ENCODE measurements around the gene BMF.

The BMF gene

DNA sequence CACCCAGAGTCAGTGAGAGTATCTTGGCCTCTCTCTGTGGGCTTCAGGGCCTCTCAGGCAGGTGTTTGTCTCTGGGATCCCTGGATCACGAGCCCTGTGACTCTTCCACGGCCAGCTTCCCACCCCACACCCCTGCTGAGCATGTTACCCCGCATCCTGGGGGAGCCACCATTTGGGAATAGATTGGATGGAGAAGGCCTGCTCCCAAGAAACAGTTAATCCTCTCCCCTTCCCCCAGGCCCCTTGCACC is 54.1 kb downstream of the BMF start:
- H3K4me3 ChIP-seq (IDR thresholded peaks at IDR 0.05; ENCODE audit: insufficient read depth, low read depth, low read length): no peak overlapping the region
- H3K27me3 ChIP-seq (ENCODE audit: insufficient read depth, low read depth): no peaks in the 10 kb centered on the region
- H3K79me2 ChIP-seq (ENCODE audit: insufficient read depth, low read depth): no peaks in the 10 kb centered on the region
- peaks cover 94% of the 10 kb centered on the region for H3K4me1 ChIP-seq (ENCODE audit: low read depth, poor library complexity, severe bottlenecking)
- H3K27ac ChIP-seq: peak overlapping the region; percentile 97
- no peaks in the 10 kb centered on the region for H3K36me3 ChIP-seq (ENCODE audit: insufficient read depth)
- peak overlapping the region; percentile 74 for H3K4me2 ChIP-seq
- peak overlapping the region; percentile 49; the same call in 1 of the 2 replicates for H2AFZ ChIP-seq (ENCODE audit: low read depth)
- H4K20me1 ChIP-seq (ENCODE audit: insufficient read depth): no peaks in the 10 kb centered on the region
- H3K9ac ChIP-seq: peak overlapping the region; percentile 63; the same call in 1 of the 2 replicates
- TF ChIP-seq, protein P1, sequence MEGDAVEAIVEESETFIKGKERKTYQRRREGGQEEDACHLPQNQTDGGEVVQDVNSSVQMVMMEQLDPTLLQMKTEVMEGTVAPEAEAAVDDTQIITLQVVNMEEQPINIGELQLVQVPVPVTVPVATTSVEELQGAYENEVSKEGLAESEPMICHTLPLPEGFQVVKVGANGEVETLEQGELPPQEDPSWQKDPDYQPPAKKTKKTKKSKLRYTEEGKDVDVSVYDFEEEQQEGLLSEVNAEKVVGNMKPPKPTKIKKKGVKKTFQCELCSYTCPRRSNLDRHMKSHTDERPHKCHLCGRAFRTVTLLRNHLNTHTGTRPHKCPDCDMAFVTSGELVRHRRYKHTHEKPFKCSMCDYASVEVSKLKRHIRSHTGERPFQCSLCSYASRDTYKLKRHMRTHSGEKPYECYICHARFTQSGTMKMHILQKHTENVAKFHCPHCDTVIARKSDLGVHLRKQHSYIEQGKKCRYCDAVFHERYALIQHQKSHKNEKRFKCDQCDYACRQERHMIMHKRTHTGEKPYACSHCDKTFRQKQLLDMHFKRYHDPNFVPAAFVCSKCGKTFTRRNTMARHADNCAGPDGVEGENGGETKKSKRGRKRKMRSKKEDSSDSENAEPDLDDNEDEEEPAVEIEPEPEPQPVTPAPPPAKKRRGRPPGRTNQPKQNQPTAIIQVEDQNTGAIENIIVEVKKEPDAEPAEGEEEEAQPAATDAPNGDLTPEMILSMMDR (conservative IDR thresholded peaks at IDR 0.05; ENCODE audit: low read depth, low read length): no peak

DNA sequence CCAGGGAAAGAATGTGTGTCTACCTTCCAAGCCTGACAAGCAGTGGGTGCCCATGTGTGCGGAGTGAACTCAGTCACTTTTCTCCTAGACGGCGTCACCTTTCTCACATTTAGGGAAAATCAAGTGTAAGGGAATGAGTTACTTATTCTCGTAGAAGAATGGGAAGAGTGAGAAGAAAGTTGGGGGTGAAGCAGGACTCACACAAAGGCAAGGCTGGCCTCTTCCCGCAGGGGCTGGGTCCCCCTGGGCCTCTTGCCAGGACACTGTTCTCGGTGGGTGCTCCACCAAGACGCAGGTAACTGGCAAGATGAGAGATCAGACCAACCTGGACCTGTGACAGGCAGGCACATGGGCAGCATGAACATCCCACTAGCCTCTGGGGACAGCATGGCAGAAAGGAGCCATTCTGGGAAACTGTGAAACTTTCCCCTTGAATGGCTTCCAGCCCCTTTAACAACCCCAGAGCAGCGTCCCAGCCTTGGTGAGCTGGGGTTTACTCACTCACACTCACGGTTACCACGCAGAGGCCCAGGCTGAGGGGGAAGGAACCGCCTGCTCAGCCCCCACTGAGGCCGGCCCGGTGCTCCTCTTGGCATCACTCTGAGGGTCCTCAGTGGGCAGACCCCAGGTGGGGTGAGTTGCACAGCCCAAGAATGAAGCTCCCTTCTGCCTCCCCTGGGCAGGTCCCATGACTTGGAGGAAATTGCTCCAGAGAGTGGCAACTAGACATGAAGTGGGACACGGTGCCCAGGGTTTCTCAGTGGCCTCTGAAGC is 54.7 kb downstream of the BMF start:
- Histone ChIP-seq H3K27me3 (ENCODE audit: insufficient read depth, low read depth) (no peaks in the 10 kb centered on the region), H3K4me3 (IDR thresholded peaks at IDR 0.05; ENCODE audit: insufficient read depth, low read depth, low read length) (no peak overlapping the region), H3K9ac (peak overlapping the region; percentile 63), H4K20me1 (ENCODE audit: insufficient read depth) (no peaks in the 10 kb centered on the region), H2AFZ (ENCODE audit: low read depth) (peak overlapping the region; percentile 49; the same call in 1 of the 2 replicates), H3K36me3 (ENCODE audit: insufficient read depth) (no peaks in the 10 kb centered on the region), H3K79me2 (ENCODE audit: insufficient read depth, low read depth) (no peaks in the 10 kb centered on the region), H3K4me2 (peak overlapping the region; percentile 74), H3K27ac (peak overlapping the region; percentile 97), H3K4me1 (ENCODE audit: low read depth, poor library complexity, severe bottlenecking) (peaks cover 94% of the 10 kb centered on the region)
- TF ChIP-seq, protein P1 (conservative IDR thresholded peaks at IDR 0.05; ENCODE audit: low read depth, low read length): no peak

DNA sequence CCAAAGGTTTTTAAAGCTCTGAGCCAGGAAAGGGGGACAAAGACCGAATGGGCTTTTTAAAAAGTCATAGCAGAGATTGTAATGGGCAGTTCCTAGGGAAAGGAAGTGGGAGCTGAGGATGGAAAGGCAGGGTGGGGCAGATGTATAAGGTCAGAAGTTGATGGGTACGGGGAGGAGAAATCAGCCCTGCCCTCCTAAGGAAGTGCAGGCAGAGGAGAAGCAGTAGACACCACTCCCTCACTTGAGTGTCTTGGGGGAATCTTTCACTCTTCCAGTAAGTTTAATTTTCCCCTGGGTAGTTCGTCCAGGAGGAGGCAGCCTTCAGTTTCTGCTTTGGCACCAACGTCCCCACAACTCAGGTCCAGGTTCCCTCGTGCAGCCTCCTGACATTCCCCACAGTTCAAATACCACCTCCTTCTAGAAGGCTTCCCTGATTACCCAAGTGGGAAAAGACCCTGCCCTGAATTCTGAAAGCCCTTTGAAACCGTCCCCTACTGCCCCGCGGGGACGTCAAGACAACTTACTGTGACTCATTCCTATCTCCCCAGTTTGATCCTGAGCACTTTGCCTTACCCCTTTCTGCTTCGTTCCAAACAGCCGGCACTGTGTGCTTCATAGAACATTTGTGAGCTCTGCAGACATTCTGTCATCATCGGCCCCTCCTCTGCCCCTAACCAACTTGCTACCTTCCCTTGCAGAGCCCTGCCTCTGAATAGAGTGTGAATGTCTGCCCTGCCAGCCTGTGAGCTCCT is 55.4 kb downstream of the BMF start:
- Histone ChIP-seq H3K36me3 (ENCODE audit: insufficient read depth) (no peaks in the 10 kb centered on the region), H3K4me1 (ENCODE audit: low read depth, poor library complexity, severe bottlenecking) (peaks cover 94% of the 10 kb centered on the region), H2AFZ (ENCODE audit: low read depth) (no peak overlapping the region), H3K9ac (peak overlapping the region; percentile 63), H3K4me2 (peak overlapping the region; percentile 74), H3K27me3 (ENCODE audit: insufficient read depth, low read depth) (no peaks in the 10 kb centered on the region), H4K20me1 (ENCODE audit: insufficient read depth) (no peaks in the 10 kb centered on the region), H3K4me3 (IDR thresholded peaks at IDR 0.05; ENCODE audit: insufficient read depth, low read depth, low read length) (no peak overlapping the region), H3K27ac (peak overlapping the region; percentile 97), H3K79me2 (ENCODE audit: insufficient read depth, low read depth) (no peaks in the 10 kb centered on the region)
- TF ChIP-seq, protein P1 (conservative IDR thresholded peaks at IDR 0.05; ENCODE audit: low read depth, low read length): no peak

DNA sequence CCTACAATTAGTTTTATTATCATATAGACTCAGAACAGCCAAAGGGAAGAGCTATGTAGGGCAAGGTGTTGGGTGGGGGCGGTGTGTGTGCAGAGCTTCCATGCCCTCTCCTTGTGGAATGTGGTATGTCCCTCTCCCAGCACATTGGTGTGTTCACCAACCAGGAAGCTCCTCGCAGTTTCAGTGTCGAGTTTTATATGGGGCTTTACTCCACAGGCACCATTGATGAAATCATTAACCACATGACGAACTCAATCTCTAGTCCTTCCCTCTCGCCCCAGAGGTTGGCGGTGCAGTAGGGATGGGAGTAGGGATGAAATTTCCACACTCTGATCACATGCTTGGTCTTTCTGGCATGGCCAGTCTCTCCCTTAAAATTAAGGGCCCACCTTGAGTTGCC is 56.1 kb downstream of the BMF start:
- no peaks in the 10 kb centered on the region for H3K36me3 ChIP-seq (ENCODE audit: insufficient read depth)
- no peaks in the 10 kb centered on the region for H3K79me2 ChIP-seq (ENCODE audit: insufficient read depth, low read depth)
- TF ChIP-seq, protein P1 (conservative IDR thresholded peaks at IDR 0.05; ENCODE audit: low read depth, low read length): no peak
- no peak overlapping the region for H3K4me3 ChIP-seq (IDR thresholded peaks at IDR 0.05; ENCODE audit: insufficient read depth, low read depth, low read length)
- H3K9ac ChIP-seq: no peak overlapping the region
- H3K4me1 ChIP-seq (ENCODE audit: low read depth, poor library complexity, severe bottlenecking): peaks cover 94% of the 10 kb centered on the region
- H3K4me2 ChIP-seq: peak overlapping the region; percentile 74; the same call in 1 of the 2 replicates
- no peaks in the 10 kb centered on the region for H4K20me1 ChIP-seq (ENCODE audit: insufficient read depth)
- peak overlapping the region; percentile 97; the same call in 1 of the 2 replicates for H3K27ac ChIP-seq
- H3K27me3 ChIP-seq (ENCODE audit: insufficient read depth, low read depth): no peaks in the 10 kb centered on the region
- H2AFZ ChIP-seq (ENCODE audit: low read depth): no peak overlapping the region

Measured in KMS-11 (cell line).